Mesendoderm (in vitro differentiated cells): ENCODE data around the gene CCDC127.

ENCODE experiments used
- DNase-seq: peaks from one replicate; pipeline ENCODE4 v3.0.0; 2013
- H2AK5ac ChIP-seq: 2 replicates; pipeline ENCODE4 v1.6.1; 2013; ENCODE audit warnings: low read length, inconsistent platforms
- H2BK120ac ChIP-seq: 2 replicates; pipeline ENCODE4 v1.6.1; 2013; ENCODE audit warnings: low read depth, mild to moderate bottlenecking, low read length, moderate library complexity, mixed read lengths
- H2BK15ac ChIP-seq: replicated peaks from 2 replicates; pipeline ENCODE4 v1.6.1; 2013; ENCODE audit warnings: low read depth, mild to moderate bottlenecking, moderate library complexity
- H2BK5ac ChIP-seq: 2 replicates; pipeline ENCODE4 v1.6.1; 2013; ENCODE audit warnings: low read length, inconsistent platforms
- H3K18ac ChIP-seq: 2 replicates; pipeline ENCODE4 v1.6.1; 2013; ENCODE audit warnings: mild to moderate bottlenecking, low read length, mixed read lengths
- H3K23ac ChIP-seq: one replicate; pipeline ENCODE4 v1.6.1; 2013; ENCODE audit warnings: low read length
- H3K27ac ChIP-seq: 2 replicates; pipeline ENCODE4 v1.5.1; 2013; ENCODE audit warnings: low read depth, mild to moderate bottlenecking, inconsistent platforms, low read length, moderate library complexity
- H3K27me3 ChIP-seq: 2 replicates; pipeline ENCODE4 v1.6.1; 2013; ENCODE audit warnings: low read length, control low read depth, mild to moderate bottlenecking, inconsistent platforms; ENCODE audit not compliant: insufficient read depth, poor library complexity
- H3K36me3 ChIP-seq: 2 replicates; pipeline ENCODE4 v1.6.1; 2013; ENCODE audit warnings: low read length, inconsistent platforms; ENCODE audit not compliant: control insufficient read depth, insufficient read depth
- H3K4ac ChIP-seq: one replicate; pipeline ENCODE4 v1.6.1; 2013; ENCODE audit warnings: low read depth, mild to moderate bottlenecking, low read length, moderate library complexity
- H3K4me1 ChIP-seq: 2 replicates; pipeline ENCODE4 v1.6.1; 2013; ENCODE audit warnings: low read depth, low read length, inconsistent platforms; ENCODE audit not compliant: control insufficient read depth
- H3K4me2 ChIP-seq: 2 replicates; pipeline ENCODE4 v1.6.1; 2013; ENCODE audit warnings: low read length
- H3K4me3 ChIP-seq: 2 replicates; pipeline ENCODE4 v1.5.1; 2013; ENCODE audit warnings: mild to moderate bottlenecking, low read length
- H3K56ac ChIP-seq: one replicate; pipeline ENCODE4 v1.6.1; 2013; ENCODE audit warnings: low read length
- H3K79me1 ChIP-seq: 2 replicates; pipeline ENCODE4 v1.6.1; 2013; ENCODE audit warnings: low read length, inconsistent platforms
- H3K79me2 ChIP-seq: 2 replicates; pipeline ENCODE4 v1.6.1; 2013; ENCODE audit warnings: mild to moderate bottlenecking, low read length; ENCODE audit not compliant: control insufficient read depth, insufficient read depth
- H3K9ac ChIP-seq: 2 replicates; pipeline ENCODE4 v1.6.1; 2013; ENCODE audit warnings: low read length, inconsistent platforms
- H4K5ac ChIP-seq: one replicate; pipeline ENCODE4 v1.6.1; 2013; ENCODE audit warnings: low read length
- H4K8ac ChIP-seq: one replicate; pipeline ENCODE4 v1.6.1; 2013; ENCODE audit warnings: low read depth, mild to moderate bottlenecking, control low read depth, low read length, moderate library complexity
- WGBS: extraction: QIAGEN DNeasy Blood & Tissue Kit; methylation state at CpG from one replicate; pipeline ENCODE4 v1.1.7; 2013; ENCODE audit warnings: low lambda C conversion rate, missing lambda C conversion rate; ENCODE audit not compliant: insufficient coverage; ENCODE audit errors: extremely low coverage; 5-methylcytosine and 5-hydroxymethylcytosine counted together

The CCDC127 gene

GRCh38 chr5:185095-186070, 32.6 kb downstream of the CCDC127 start:
- Histone ChIP-seq H2BK120ac (no peak overlapping the region), H3K36me3 (peaks cover 6% of the 10 kb centered on the region), H3K4me1 (peaks cover 1% of the 10 kb centered on the region), H3K79me1 (no peaks in the 10 kb centered on the region), H2BK15ac (no peak overlapping the region), H3K18ac (no peak overlapping the region), H2AK5ac (no peak overlapping the region), H3K4me3 (no peak overlapping the region), H3K27ac (no peak overlapping the region), H3K27me3 (no peaks in the 10 kb centered on the region), H3K4ac (no peak overlapping the region), H3K79me2 (no peaks in the 10 kb centered on the region), H4K5ac (no peak overlapping the region), H3K9ac (no peak overlapping the region), H2BK5ac (no peak overlapping the region), H4K8ac (no peak overlapping the region), H3K4me2 (no peak overlapping the region), H3K56ac (no peak overlapping the region), H3K23ac (no peak overlapping the region)
- DNase-seq = no peak
- WGBS = no CpG with 5 or more reads among the region's 21 CpGs

DNA sequence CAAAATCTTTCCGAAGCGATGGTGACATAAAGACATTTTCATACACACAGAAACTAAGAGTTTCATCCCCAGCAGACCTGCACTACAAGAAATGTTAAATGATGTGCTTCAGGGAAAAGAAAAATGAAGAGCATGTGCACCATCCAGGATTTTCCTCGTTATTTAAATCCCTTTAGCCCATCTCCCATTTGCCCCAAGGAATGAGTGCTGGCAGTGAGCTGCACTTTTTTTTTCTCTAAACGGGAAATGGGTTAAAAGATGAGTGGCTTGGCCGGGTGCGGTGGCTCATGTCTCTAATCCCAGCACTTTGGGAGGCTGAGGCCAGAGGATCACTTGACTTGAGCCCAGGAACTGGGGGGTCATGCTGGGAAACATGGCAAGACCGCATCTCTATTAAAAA, 33.5 kb downstream of the CCDC127 start:
- Histone ChIP-seq H2BK5ac (no peak overlapping the region), H2BK120ac (no peak overlapping the region), H3K27me3 (no peaks in the 10 kb centered on the region)

GRCh38 chr5:182126-182525, 35.8 kb downstream of the CCDC127 start:
- peaks cover 6% of the 10 kb centered on the region for H3K36me3 ChIP-seq
- H3K4me2 ChIP-seq = no peak overlapping the region
- no CpG with 5 or more reads among the region's 12 CpGs for WGBS

More for the DNA sequence above, 33.5 kb downstream of the CCDC127 start:
- H3K79me1 ChIP-seq = no peaks in the 10 kb centered on the region
- H3K9ac ChIP-seq = no peak overlapping the region
- H3K23ac ChIP-seq = no peak overlapping the region
- no peak for DNase-seq
- H3K4me3 ChIP-seq = no peak overlapping the region
- no peak overlapping the region for H2BK15ac ChIP-seq
- peaks cover 6% of the 10 kb centered on the region for H3K36me3 ChIP-seq
- no peak overlapping the region for H3K56ac ChIP-seq
- no peak overlapping the region for H3K27ac ChIP-seq
- no peak overlapping the region for H3K4me2 ChIP-seq
- H3K79me2 ChIP-seq = no peaks in the 10 kb centered on the region
- no peak overlapping the region for H4K8ac ChIP-seq
- no peak overlapping the region for H3K18ac ChIP-seq
- no peak overlapping the region for H2AK5ac ChIP-seq
- H3K4ac ChIP-seq = no peak overlapping the region
- peaks cover 2% of the 10 kb centered on the region for H3K4me1 ChIP-seq
- H4K5ac ChIP-seq = no peak overlapping the region
- no CpG with 5 or more reads among the region's 7 CpGs for WGBS

DNA sequence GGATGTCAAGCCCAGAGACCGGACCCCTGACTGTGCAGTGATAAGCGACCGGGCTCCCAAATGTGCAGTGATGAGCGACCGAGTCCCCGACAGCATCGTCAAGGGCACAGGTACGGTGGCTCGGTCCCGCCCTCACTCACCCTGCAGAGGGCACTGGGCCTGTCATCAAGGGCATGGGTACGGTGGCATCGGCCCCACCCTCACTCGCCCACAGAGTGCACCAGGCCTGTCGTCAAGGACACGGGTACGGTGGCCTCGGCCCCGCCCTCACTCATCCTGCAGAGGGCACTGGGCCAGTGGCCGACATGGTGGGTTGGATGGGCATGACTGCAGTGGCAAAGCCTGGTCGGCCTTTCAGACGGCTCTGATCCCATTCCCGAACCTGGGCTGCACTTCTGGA, 36.4 kb downstream of the CCDC127 start:
- Histone ChIP-seq H3K4ac (no peak overlapping the region), H3K4me2 (no peak overlapping the region), H3K36me3 (peaks cover 6% of the 10 kb centered on the region), H2BK5ac (no peak overlapping the region), H3K18ac (no peak overlapping the region), H3K27ac (no peak overlapping the region), H4K5ac (no peak overlapping the region), H3K27me3 (no peaks in the 10 kb centered on the region), H3K56ac (no peak overlapping the region), H3K79me2 (no peaks in the 10 kb centered on the region), H3K79me1 (no peaks in the 10 kb centered on the region), H3K4me1 (peaks cover 2% of the 10 kb centered on the region), H2AK5ac (no peak overlapping the region), H3K23ac (no peak overlapping the region), H4K8ac (no peak overlapping the region), H3K9ac (no peak overlapping the region), H2BK15ac (no peak overlapping the region), H2BK120ac (no peak overlapping the region), H3K4me3 (no peak overlapping the region)
- no peak for DNase-seq
- WGBS = no CpG with 5 or more reads among the region's 22 CpGs

More at GRCh38 chr5:182126-182525, 35.8 kb downstream of the CCDC127 start:
- no peak overlapping the region for H2AK5ac ChIP-seq
- no peaks in the 10 kb centered on the region for H3K79me2 ChIP-seq
- no peak overlapping the region for H3K4ac ChIP-seq
- H4K5ac ChIP-seq = no peak overlapping the region
- H2BK120ac ChIP-seq = no peak overlapping the region
- DNase-seq = no peak
- no peaks in the 10 kb centered on the region for H3K27me3 ChIP-seq
- no peak overlapping the region for H3K23ac ChIP-seq
- peaks cover 2% of the 10 kb centered on the region for H3K4me1 ChIP-seq
- no peak overlapping the region for H3K4me3 ChIP-seq
- H3K9ac ChIP-seq = no peak overlapping the region
- no peak overlapping the region for H3K27ac ChIP-seq
- no peak overlapping the region for H4K8ac ChIP-seq
- H3K18ac ChIP-seq = no peak overlapping the region
- no peak overlapping the region for H3K56ac ChIP-seq
- H2BK15ac ChIP-seq = no peak overlapping the region
- H2BK5ac ChIP-seq = no peak overlapping the region
- no peaks in the 10 kb centered on the region for H3K79me1 ChIP-seq

DNA sequence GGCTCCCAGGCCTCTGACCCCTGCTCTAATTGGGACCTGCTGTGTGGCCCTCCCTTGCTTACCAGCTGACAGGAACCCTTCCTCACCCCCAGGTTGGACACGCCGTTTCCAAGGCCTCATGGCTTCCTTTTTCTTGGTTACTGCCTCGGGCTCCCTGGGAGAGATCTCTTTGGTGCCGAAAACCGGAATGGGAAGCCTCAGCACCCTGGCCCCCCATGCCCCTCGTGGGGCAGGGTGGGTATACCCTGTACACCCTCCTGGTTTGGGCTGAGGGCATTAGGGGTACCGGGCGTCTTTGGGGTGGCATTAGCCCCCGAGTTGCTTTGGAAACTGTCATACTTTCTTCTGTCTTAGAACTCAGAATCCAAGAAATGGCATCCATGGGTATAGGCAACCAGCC, 36.8 kb downstream of the CCDC127 start:
- Histone ChIP-seq H2BK120ac (no peak overlapping the region), H3K27me3 (no peaks in the 10 kb centered on the region), H3K4me3 (no peak overlapping the region), H2AK5ac (no peak overlapping the region), H3K4me2 (no peak overlapping the region), H2BK5ac (no peak overlapping the region), H3K79me2 (no peaks in the 10 kb centered on the region), H3K4ac (no peak overlapping the region), H3K4me1 (peaks cover 2% of the 10 kb centered on the region), H3K56ac (no peak overlapping the region), H2BK15ac (no peak overlapping the region), H3K36me3 (peaks cover 6% of the 10 kb centered on the region), H3K18ac (no peak overlapping the region), H4K8ac (no peak overlapping the region), H3K9ac (no peak overlapping the region), H3K79me1 (no peaks in the 10 kb centered on the region), H4K5ac (no peak overlapping the region), H3K27ac (no peak overlapping the region), H3K23ac (no peak overlapping the region)
- no peak for DNase-seq
- WGBS = no CpG with 5 or more reads among the region's 9 CpGs
